Activated CD8-positive, alpha-beta memory T cell treated with anti-CD3 and anti-CD28 coated beads for 36 hours (primary cell): ENCODE measurements around the gene SIGLEC11. TPM values are rescaled to one million over a fixed set of nuclear protein-coding genes. Genes with fewer than 3 reads are reported as not detected.
"Not testable (repeated sequence)": the region's sequence is repeated elsewhere in the genome, so short reads cannot be mapped to it uniquely, and the experiment has no call there.

Experiments
- CTCF ChIA-PET: fragments of 350-600 bp; sonication (Branson Sonifier 250); formaldehyde crosslinking; loops from one replicate; lab custom pipeline; 2021; ENCODE audit warnings: antibody characterized with exemption; lab: Charles Lee
- POLR2A ChIA-PET: fragments of 350-600 bp; sonication (Branson Sonifier 250); formaldehyde crosslinking; loops from one replicate; lab custom pipeline; 2021; ENCODE audit warnings: antibody characterized with exemption; lab: Charles Lee
- total RNA-seq, 2 experiments: library from RNA; stranded (reverse); gene quantifications; one replicate each; pipeline ENCODE4 v1.2.3, GENCODE V29; 2021

Gene SIGLEC11
- total RNA-seq, 2 experiments from 2014 or later = not detected

- ChIA-PET CTCF (interaction anchor here (0.7 to 3.9 kb wide), 5 partner anchors 10 to 136 kb away, joined by 3 to 27 read pairs (median 3); no protein-coding TSS in a partner anchor), POLR2A (no interaction called here)
Measured at GRCh38 chr19:49985871-49986270, 24.9 kb upstream of the SIGLEC11 start.

- ChIA-PET CTCF (interaction anchor here (0.6 to 3.9 kb wide), 3 partner anchors 42 to 57 kb away, joined by 3 to 27 read pairs (median 4); no protein-coding TSS in a partner anchor), POLR2A (interaction anchor here (1.3 kb wide), 1 partner anchor 56 kb away, joined by 4 read pairs; the partner anchor contains the start of gene ATF5)
Measured at GRCh38 chr19:49984491-49984890, 23.5 kb upstream of the SIGLEC11 start.

DNA sequence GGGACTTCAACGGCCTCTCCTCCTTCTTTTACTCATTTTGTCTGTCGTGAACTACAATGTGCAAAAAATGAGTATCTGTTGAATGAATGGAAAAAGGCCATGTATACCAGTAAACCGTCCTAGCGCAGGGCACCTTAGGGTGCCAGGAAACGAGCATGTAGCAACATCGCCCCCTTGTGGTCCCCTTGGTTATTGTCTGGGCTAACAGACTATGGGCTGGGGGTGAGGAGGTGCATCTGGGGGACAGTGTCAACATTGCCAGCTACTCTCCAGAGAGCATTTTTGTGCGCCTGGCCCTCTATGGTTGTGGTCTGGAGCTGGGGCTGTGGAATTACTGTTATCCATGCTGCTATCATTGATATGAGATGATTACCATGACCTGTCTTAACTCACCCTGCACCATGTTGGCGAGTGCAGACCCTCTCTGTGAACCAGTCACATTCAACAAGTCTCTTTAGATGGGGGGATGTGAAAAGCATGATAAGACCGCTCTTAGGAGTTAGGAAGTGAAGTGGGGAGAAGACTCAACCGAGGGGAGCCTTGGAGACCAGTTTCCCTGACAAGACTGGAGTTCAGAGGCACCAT is 22.8 kb upstream of the SIGLEC11 start:
- ChIA-PET CTCF (interaction anchor here (0.6 to 3.9 kb wide), 7 partner anchors 9 to 56 kb away, joined by 3 to 27 read pairs (median 4); no protein-coding TSS in a partner anchor), POLR2A (no interaction called here)

DNA sequence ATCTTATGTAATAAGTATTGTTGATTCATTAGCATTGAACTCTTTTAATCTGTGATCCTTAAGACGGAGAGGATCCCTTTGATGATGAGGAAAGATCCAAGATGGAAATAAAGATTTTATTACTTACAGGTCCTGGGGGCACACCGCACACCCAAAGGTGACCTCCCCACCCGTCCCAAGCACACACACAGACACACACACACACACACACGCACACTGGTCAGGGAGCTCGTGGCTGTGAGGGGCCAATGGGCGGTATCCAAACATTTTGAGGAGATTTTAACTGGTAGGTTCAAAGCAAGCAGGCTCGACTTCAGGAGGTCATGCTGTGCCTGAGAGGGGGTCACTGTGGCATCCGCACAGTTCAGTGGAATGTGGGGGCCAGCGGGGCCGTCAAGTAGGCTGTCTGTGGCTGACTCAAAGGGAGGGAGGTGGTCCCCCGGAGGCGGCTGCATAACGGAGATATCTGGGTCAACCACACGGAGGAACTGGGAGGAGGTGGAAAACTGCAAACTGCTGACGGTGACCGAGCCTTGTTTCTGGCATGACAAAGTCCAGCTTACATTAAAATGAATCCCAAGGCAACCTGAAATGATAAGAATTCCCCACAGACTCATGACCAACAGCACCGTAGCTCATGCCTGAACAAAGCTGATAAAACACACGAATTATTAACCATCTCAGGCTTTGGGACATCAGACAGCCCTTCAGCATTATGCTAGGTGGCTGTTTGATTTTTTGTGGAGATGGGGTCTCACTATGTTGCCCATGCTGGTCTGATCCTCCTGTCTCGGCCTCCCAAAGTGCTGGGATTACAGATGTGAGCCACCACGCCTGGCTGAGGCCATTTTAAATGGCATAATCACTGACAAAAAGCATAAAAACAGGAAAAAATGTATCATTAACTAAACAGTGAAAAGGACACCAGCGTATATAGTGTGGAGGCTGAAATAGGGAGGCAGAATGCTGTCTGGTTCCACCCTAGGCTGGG is 20.9 kb upstream of the SIGLEC11 start:
- POLR2A ChIA-PET = no interaction called here
- CTCF ChIA-PET = interaction anchor here (0.8 to 3.9 kb wide), 4 partner anchors 11 to 44 kb away, joined by 3 to 27 read pairs (median 4); no protein-coding TSS in a partner anchor

DNA sequence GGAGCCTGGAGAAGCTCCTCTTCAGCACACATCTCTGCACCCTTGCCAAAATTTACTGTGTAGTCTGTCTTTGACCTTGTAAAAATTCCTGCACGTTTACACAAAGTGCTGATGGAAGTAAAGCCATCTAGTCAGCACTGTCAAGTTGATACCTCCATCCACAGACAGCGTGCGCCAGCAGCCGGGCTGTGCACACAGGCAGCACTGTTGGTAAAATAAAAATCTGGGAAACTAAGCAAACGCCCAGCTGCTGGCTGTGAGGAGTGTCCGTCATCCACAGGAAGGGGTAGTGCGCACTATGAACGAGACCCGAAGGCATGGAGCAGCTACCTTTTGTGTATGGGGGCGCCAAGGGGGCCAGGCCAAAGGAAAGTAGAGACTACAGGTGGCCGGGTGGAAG is 17.4 kb upstream of the SIGLEC11 start:
- CTCF ChIA-PET = no interaction called here
- POLR2A ChIA-PET = no interaction called here

DNA sequence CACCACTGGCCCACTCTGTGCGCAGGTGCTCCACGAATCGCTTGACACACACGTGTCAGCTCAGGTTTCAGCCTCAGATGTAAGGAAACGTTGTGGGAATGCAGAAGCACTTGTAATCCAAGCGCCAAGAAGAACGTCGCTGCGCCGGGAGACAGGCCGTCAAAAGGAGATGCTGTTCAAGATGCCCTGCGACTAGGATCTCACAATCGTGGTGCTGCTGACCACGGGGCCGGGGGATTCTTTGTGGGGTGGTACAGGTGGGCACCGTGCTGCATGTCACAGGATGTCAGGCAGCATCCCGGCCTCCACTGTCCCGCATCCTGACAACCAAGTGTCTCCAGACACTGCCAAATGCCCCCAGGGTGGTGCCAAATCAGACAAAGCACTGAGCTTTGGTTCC is 16.9 kb upstream of the SIGLEC11 start:
- ChIA-PET POLR2A (no interaction called here), CTCF (no interaction called here)

DNA sequence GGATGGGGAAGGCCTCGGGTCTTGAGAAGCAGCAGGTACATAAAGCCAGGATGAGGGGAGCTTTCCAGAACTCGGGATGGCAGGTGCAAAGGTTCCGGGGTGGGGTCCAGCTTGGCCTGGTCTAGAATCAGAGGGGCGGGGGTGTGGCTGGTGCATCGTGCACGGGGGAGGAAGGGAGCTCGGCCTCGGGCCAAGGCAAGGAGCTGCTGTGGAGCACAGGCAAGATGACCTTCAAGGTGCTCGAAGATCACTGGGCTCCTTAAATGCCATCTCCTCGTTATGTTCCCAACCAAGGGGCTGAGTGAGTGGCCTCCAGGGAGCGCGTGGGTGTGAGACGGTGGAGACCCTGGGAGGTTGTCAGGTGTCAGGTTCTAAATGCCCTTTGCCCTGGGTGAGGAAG is 16.1 kb upstream of the SIGLEC11 start:
- ChIA-PET CTCF (no interaction called here), POLR2A (no interaction called here)

- POLR2A ChIA-PET = no interaction called here
Measured at GRCh38 chr19:49976496-49976895, 15.5 kb upstream of the SIGLEC11 start.

GRCh38 chr19:49975051-49975450 is 14.1 kb upstream of the SIGLEC11 start:
- ChIA-PET POLR2A (no interaction called here), CTCF (interaction anchor here (0.6 to 1.2 kb wide), 2 partner anchors 10 to 284 kb away, joined by 3 read pairs; no protein-coding TSS in a partner anchor)

More at GRCh38 chr19:49976496-49976895, 15.5 kb upstream of the SIGLEC11 start:
- CTCF ChIA-PET = interaction anchor here (1.2 kb wide), 1 partner anchor 9 kb away, joined by 3 read pairs; no protein-coding TSS in a partner anchor

- CTCF ChIA-PET = no interaction called here
- POLR2A ChIA-PET = no interaction called here
Measured at GRCh38 chr19:49973987-49974386, 13.0 kb upstream of the SIGLEC11 start.

GRCh38 chr19:49972841-49973240 is 11.9 kb upstream of the SIGLEC11 start:
- POLR2A ChIA-PET = no interaction called here
- CTCF ChIA-PET = no interaction called here

- POLR2A ChIA-PET = no interaction called here
- CTCF ChIA-PET = no interaction called here
Measured at GRCh38 chr19:49971991-49972411, 11.0 kb upstream of the SIGLEC11 start.

DNA sequence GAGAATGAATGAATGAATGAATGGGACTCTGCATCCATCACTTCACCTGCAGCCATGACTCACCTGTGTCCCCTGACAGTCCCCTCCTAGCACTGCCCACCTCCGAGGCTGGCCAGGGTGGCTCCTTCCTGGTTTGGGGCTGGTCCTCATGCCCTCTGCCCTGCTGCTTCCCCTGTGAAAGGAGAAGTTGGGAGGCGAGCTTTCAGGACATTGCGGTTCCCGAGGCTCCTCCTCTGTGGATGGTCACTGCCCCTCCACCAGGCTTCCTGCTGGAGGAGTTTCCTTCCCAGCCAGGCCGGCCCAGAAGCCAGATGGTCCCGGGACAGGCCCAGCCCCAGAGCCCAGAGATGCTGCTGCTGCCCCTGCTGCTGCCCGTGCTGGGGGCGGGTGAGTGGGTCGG is 8.4 kb upstream of the SIGLEC11 start:
- CTCF ChIA-PET, POLR2A ChIA-PET: not testable (repeated sequence)

DNA sequence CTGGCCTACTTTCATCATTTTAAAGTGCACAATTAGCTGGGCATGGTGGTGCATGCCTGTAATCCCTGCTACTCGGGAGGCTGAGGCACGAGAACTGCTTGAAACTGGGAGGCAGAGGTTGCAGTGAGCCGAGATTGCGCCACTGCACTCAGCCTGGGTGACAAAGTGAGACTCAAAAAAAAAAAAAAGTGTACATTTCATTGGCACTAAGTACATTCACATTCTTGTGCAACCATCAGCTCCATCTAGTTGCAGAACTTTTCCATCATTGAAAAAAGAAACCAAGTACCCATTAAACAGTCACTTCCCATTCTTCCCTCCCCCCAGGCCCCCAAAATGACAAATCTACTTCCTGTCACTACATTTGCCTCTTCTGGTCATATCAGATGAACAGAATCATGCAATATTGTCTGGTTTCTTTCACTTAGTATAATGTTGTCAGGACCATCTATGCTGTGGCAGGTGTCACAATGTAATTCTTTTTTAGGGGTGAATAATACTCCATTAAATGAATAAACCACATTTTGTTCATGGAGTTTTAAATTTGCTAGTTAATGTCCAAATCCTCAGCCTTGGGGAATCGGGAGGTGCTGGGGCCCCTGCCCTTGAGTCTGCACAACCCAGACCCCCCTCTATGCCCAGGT is 7.4 kb upstream of the SIGLEC11 start:
- ChIA-PET CTCF (no interaction called here), POLR2A (no interaction called here)

DNA sequence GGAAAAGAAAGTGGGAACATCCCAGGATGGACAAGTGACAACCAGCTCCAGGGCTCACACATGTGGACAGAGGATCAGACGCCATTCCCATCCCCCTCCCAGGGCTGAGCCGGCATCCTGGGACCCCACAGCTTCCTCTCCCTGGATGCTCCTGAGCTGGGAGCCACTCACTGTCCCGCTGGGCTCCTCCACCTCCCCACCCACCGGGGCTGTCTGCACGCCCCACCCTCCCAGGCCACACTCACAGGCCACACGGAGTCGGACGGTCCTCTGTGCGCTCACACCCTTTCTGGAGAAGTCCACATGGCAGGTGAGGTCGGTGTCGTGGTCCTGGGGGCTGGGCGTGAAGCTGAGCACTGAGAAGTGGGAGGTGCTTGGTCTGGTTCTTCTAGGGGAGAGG is 1.1 kb downstream of the SIGLEC11 start:
- POLR2A ChIA-PET = not testable (repeated sequence)

DNA sequence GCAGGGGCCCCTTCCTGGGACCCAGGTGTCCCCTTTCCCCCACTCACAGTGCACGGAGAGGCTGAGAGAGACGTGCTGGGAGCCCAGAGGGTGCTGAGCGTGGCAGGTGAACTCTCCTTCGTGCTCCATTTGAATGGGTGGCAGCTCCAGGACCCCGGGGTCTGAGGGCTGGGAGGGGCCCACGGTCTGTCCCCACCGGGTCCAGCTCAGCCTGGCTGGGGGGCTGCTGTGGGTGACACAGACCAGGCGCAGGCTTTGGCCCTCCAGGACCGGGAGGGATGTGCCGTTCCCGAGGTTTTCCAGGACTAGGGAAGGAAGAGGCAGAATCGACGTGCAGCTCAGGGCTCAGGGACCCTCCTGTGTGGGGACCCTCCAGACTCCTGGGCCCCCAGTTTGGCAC is 2.4 kb downstream of the SIGLEC11 start:
- CTCF ChIA-PET, POLR2A ChIA-PET: not testable (repeated sequence)

More for the DNA sequence above, 1.1 kb downstream of the SIGLEC11 start:
- CTCF ChIA-PET = not testable (repeated sequence)

DNA sequence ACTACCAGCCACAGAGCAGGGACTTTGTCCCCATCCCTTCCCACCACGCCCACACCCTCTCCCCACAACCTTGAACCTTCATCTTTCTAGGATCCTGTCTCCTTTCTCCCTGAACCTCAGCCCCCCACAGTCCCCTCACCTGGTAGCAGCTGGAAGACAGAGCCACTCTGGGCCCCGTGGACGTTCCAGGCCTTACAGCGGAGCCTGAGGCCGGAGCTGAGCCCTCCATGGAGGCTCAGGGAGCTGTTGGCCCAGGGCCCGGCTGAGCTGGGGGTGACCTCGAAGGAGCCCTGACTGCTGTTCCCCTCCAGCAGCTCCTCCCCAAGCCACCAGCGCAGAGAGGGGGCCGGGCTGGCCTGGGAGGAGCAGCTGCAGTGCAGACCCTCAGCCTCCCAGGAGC is 2.8 kb downstream of the SIGLEC11 start:
- CTCF ChIA-PET = not testable (repeated sequence)

GRCh38 chr19:49957262-49957915 is 3.6 kb downstream of the SIGLEC11 start:
- ChIA-PET POLR2A (no interaction called here), CTCF (interaction anchor here (0.6 kb wide), 1 partner anchor 20 kb away, joined by 4 read pairs; no protein-coding TSS in a partner anchor)

More for the DNA sequence above, 2.8 kb downstream of the SIGLEC11 start:
- POLR2A ChIA-PET = not testable (repeated sequence)

DNA sequence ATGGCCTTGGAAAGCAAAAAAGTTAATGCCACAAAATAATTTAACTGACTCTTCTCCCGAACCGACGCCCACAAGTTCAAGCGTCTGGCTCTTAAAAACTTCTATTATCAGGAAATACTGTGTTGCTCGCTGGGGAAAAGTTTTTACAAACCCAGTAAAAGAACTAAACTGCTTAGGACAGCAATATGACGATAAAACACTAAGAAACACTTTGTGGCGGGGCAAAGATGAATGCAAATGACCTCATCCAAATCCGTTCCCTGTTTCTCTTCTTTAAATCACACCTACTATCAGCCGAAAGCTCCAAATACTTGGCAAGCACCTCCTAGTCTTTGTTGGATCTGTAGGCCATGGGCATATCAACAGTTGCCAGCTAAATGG is 4.9 kb downstream of the SIGLEC11 start:
- CTCF ChIA-PET = no interaction called here
- POLR2A ChIA-PET = no interaction called here
